CD4-positive, alpha-beta T cell treated with Interleukin-2 at 100 ng/mL for 4 hours (primary cell): Measurements from ENCODE around the gene OSBPL8.
"Not testable (repeated sequence)": the region's sequence is repeated elsewhere in the genome, so short reads cannot be mapped to it uniquely, and the experiment has no call there.

Experiments used
- DNase-seq: peaks from one replicate; pipeline ENCODE4 v3.0.0-alpha.2; 2020; ENCODE audit warnings: low spot score

Gene OSBPL8

GRCh38 chr12:76348079-76348901 is 211.3 kb downstream of the OSBPL8 start, which contains the start of gene BBS10:
TSS of gene BBS10 (minus strand) at chr12:76348415. CDS start at chr12:76348358, 57 bp downstream.
- peak; percentile 89 for DNase-seq

GRCh38 chr12:76346798-76347420 is 212.7 kb downstream of the OSBPL8 start:
- DNase-seq, result no peak

DNA sequence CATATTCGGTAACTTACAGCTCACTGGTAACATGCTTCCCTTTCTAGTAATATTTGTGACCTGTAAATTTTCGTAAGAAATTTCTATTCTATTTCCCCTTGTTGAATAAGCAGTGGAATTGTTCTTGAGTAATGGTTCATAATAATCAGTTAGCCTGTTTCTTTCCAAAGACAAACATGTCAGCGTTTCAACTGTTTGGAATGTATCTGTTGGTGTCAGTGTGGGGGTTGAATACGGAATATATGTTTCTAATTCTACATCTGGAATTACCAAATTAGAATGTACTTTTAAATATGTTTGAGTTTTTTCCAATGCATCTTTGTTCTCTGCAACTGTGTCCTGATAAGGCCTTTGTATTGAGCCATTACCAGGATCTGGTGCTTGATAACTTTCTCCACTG is 213.3 kb downstream of the OSBPL8 start:
- no peak for DNase-seq

- DNase-seq, result no peak
These were observed 214.0 kb downstream of the OSBPL8 start for GRCh38 chr12:76345569-76345968.

DNA sequence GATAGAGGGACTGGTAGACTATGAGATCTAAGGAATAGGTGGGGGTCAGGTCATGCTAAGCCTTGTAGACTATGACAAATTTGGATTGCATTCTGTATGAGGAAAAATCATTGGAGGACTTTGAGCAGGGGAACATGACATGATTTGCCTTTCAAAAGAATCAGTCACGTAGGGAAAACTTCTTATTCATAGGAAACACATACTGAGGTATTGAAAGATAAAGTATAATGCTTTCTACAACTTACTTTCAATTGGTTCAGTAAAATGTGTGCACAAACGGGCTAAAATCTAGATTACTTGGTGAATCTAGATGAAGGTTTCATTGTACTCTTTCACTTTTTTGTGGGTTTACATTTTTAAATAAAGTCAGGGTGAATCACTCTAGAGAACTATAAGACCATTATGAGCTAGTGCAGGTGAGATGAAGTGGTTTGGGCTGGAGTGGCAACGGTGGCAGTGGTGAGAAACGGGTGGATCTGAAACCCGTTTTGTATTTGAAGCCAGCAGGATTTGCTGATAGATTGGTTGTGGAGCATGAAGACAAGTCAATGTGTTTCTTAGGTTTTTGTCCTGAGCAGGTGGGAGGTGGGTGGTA is 218.0 kb downstream of the OSBPL8 start:
- DNase-seq, result no peak

GRCh38 chr12:76340680-76341435 is 218.7 kb downstream of the OSBPL8 start:
- no peak for DNase-seq

DNA sequence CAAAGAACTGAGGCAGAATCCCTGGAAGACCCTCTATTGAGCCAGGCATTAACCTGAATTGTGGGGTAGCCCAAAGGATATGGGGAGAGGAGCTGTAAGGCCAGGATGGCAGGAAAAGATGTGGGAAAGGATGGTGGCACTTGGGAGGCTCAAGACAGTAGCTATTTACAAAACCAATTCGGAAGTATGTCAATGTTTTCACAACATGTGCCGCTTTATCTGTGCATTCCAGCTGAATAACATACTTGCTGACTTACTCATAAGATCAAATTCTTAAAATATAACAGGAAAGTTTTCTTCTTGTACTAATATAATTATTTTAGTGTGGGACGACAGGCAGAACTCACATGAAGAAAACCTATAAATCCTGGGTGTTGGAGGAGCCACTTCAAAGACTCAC is 222.0 kb downstream of the OSBPL8 start:
- DNase-seq, result no peak

- no peak for DNase-seq
These were observed 227.0 kb downstream of the OSBPL8 start for GRCh38 chr12:76332606-76333005.

DNA sequence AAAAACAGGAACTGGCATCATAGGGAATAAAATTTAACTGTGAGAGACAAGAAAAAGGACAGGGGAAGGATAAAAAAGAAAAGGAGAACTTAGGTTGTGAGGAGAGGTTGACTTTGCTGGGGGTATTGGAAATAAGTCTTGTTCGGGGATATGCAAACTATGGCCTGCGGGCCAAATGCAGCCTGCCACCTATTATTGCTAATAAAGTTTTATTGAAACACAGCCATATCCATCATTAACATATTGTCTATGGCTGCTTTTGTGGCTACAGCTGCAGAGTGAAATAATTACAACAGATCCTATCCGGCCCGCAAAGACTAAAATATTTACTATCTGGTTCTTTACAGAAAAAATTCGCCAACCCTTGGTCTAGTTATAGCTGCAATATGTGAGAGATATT is 230.0 kb downstream of the OSBPL8 start:
- no peak for DNase-seq

DNA sequence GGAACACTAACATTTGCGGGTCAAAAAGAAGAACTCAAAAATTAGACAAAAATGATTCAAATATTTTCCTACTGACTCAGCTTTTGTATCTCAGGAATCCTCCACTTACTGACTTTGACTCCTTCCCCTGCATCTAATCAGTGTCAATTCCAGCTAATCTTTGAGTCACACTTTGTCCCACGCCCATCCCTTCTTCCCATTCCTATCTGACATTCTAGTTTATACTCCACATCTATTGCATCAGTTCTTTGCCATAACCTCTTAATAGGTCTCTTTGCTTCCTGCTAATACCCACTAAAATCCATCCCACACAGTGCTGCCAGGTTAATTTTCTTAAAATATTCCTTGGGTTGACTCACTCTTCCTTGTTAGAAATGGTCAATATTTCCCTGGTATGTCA is 230.4 kb downstream of the OSBPL8 start:
- DNase-seq, result no peak

GRCh38 chr12:76319595-76320319 is 239.8 kb downstream of the OSBPL8 start:
- DNase-seq, result not testable (repeated sequence)

- no peak for DNase-seq
These were observed 240.6 kb downstream of the OSBPL8 start for GRCh38 chr12:76318773-76319594.

DNA sequence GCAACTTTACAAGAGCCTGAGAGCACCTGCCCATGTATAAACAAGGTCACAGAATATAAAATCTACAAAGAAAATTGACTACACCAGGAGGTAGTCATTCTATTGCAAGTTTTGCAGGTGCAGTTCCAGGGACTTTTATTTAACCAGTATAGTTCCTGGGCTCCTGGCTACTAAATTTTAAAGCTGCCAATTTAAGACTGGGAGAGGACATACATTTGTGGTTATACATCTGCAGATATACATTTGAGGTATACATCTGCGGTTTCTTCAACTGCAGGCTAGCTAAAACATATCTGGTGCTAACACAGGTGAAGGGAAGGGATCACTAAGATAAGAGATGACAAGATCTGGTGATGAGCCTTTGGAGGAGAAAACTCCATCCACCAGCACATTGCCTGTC is 241.6 kb downstream of the OSBPL8 start:
- DNase-seq, result no peak

GRCh38 chr12:76316468-76316867 is 243.1 kb downstream of the OSBPL8 start:
- DNase-seq, result no peak

DNA sequence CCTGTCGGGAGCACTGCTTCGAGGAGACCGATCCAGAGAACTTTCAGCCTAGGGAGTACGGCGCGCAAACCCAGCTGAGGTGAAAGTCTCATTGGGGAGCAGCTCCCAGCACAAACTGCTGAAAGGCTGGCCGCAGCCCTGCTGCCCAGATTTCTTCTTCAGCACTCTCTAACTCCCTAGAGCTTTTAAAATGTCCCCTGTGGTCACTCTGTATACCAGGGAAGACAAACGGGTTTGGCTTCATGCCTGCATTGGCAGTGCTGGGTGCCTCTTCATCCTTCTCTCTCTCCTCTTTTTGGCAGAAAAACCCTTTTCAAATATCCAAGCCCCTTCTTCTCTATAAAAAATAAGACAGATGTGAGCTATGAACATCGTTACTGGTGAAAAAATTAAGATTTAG is 246.3 kb downstream of the OSBPL8 start:
- DNase-seq, result no peak

DNA sequence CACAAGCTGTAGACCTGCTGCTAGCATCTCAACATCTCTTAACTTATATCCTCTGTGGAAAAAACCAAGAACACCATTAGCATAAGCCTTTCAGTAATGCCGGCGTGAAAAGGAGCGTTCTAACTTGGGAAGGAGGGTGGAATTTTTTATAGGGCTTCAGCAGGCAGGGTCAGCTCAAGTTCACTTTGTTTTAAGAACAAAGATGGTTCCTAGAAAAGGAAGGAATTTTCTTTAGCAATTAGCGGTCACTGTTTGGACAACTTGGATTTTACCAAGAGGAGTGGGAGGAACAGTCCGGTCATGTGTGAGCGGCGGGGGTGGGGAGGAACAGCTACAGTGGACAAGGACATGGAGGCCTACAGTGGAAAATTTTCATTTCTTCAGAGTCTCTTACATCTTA is 247.3 kb downstream of the OSBPL8 start:
- no peak for DNase-seq

- no peak for DNase-seq
These were observed 247.8 kb downstream of the OSBPL8 start for GRCh38 chr12:76311796-76312195.

DNA sequence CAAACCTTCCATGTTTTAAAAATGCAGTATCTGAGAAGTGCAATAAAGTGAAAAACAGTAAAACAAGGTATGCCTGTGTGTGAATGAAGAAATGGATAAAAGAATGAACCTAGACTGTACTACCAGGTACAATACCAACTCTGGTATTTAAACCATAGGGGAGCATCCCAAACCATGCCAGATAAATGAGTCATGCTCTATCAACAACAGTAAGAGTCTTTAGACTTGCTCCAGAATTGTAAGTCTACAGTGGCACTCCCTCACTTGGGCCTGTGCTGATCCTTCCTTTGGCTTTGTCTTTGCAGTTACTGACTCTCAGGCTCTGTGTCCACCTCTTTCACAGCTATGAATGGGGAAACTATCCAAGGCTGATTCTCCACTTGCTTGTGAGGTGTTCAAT is 249.5 kb downstream of the OSBPL8 start:
- DNase-seq, result no peak

DNA sequence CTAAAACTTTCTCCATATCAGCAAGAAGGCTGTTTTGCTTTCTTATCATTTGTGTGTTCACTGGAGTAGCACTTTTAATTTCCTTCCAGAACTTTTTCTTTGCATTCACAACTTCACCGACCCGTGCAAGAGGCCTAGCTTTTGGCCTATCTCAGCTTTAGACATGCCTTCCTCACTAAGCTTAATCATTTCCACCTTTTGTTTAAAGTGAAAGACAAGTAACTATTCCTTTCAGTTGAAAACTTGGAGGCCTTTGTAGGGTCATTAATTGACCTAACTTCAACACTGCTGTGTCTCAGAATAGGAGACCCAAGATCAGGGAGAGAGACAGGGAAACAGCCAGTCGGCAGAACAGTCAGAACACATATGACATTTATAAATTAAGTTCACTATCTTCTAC is 250.7 kb downstream of the OSBPL8 start:
- no peak for DNase-seq

DNA sequence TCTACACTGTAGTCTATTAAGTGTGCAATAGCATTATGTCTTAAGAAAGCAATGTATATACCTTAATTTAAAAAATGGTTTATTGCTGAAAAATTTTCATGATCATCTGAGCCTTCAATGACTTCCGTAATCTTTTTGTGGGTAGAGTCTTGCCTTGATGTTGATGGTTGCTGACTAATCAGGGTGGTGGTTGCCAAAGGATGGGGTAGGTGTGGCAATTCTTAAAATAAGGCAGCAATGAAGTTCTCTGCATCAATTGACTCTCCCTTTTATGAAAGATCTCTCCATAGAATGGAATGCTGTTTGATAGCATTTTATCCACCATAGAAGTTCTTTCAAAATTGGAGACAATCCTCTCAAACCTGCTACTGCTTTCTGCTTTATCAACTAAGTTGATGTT is 252.5 kb downstream of the OSBPL8 start:
- no peak for DNase-seq

DNA sequence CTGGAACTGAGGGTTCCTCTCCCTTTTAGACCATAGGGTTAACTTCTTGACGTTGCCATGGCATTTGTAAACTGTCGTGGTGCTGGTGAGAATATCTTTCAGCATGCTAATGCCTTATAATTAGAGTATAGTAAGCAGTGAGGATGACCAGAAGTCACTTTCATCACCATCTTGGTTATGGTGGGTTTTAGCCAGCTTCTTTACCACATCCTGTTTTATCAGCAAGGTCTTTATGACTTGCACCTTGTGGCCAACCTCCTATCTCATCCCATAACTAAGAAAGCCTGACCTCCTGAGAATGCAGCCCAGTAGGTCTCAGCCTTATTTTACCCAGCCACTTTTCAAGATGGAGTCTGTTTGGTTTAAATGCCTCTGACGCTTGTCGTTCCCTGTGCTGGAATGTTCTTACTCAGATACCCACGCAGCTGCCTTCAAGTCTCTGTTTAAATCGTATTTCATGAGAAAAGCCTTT is 255.5 kb downstream of the OSBPL8 start:
- no peak for DNase-seq
